Measurements from ENCODE around the gene AAK1. TPM values are rescaled to one million over a fixed set of nuclear protein-coding genes. Genes with fewer than 3 reads are reported as not detected.
A peak's percentile ranks its signal among the peaks of the same experiment; 100 is the strongest.

AAK1 gene
- polyA plus RNA-seq (2011; rRNA removed) (30.0 and 31.1 TPM in 2 replicates), polyA minus RNA-seq (2011; rRNA and poly(A)+ RNA removed) (47.7 and 61.0 TPM in 2 replicates)

- ChIA-PET POLR2A (interaction anchor here (0.6 to 1.8 kb wide), 2 partner anchors 9 to 16 kb away, joined by 3 to 10 read pairs; no protein-coding TSS in a partner anchor), CTCF (no interaction called here)
- H3K4me3 ChIP-seq (ENCODE audit: low read depth, low read length): peak within 1 kb of the TSS; percentile 93
Measured at GRCh38 chr2:69643602-69644505, at the start of gene AAK1. Gene AAK1 (minus strand): TSS chr2:69643739. CDS start chr2:69643040, 699 bp downstream.

GRCh38 chr2:69692424-69692823 is 48.9 kb upstream of the AAK1 start:
- no peak overlapping the region for H3K4me3 ChIP-seq (ENCODE audit: low read depth, low read length)
- CTCF ChIA-PET: no interaction called here
- POLR2A ChIA-PET: no interaction called here
- no peak for TF ChIP-seq CTCF (IDR thresholded peaks at IDR 0.05; ENCODE audit: low read depth, low read length)
- no peak for DNase-seq (ENCODE audit: low read depth, low spot score)
- no peak overlapping the region for H3K27ac ChIP-seq (ENCODE audit: low read depth, low read length)
- H3K9me3 ChIP-seq (ENCODE audit: control insufficient read depth, insufficient read depth, low read length): no peaks in the 10 kb centered on the region
- H3K27me3 ChIP-seq (ENCODE audit: control insufficient read depth, insufficient read depth, low read length): no peaks in the 10 kb centered on the region

More at GRCh38 chr2:69643602-69644505, at the start of gene AAK1:
- H3K27ac ChIP-seq (ENCODE audit: low read depth, low read length): peak within 1 kb of the TSS; percentile 96
- DNase-seq (ENCODE audit: low read depth, low spot score): peak; percentile 57
- no peaks in the 10 kb centered on the region for H3K27me3 ChIP-seq (ENCODE audit: control insufficient read depth, insufficient read depth, low read length)
- H3K9me3 ChIP-seq (ENCODE audit: control insufficient read depth, insufficient read depth, low read length): no peaks in the 10 kb centered on the region; the same call in 1 of the 2 replicates
- no peak for TF ChIP-seq CTCF (IDR thresholded peaks at IDR 0.05; ENCODE audit: low read depth, low read length)

GRCh38 chr2:69689969-69690368 is 46.4 kb upstream of the AAK1 start:
- TF ChIP-seq CTCF (IDR thresholded peaks at IDR 0.05; ENCODE audit: low read depth, low read length): no peak
- CTCF ChIA-PET: no interaction called here
- no peak for DNase-seq (ENCODE audit: low read depth, low spot score)
- H3K27me3 ChIP-seq (ENCODE audit: control insufficient read depth, insufficient read depth, low read length): no peaks in the 10 kb centered on the region
- POLR2A ChIA-PET: no interaction called here
- H3K9me3 ChIP-seq (ENCODE audit: control insufficient read depth, insufficient read depth, low read length): no peaks in the 10 kb centered on the region
- no peak overlapping the region for H3K4me3 ChIP-seq (ENCODE audit: low read depth, low read length)
- H3K27ac ChIP-seq (ENCODE audit: low read depth, low read length): no peak overlapping the region

GRCh38 chr2:69689466-69689865 is 45.9 kb upstream of the AAK1 start:
- Histone ChIP-seq H3K27me3 (ENCODE audit: control insufficient read depth, insufficient read depth, low read length) (no peaks in the 10 kb centered on the region), H3K27ac (ENCODE audit: low read depth, low read length) (no peak overlapping the region), H3K9me3 (ENCODE audit: control insufficient read depth, insufficient read depth, low read length) (no peaks in the 10 kb centered on the region), H3K4me3 (ENCODE audit: low read depth, low read length) (no peak overlapping the region)
- no peak for TF ChIP-seq CTCF (IDR thresholded peaks at IDR 0.05; ENCODE audit: low read depth, low read length)
- ChIA-PET POLR2A (no interaction called here), CTCF (no interaction called here)
- DNase-seq (ENCODE audit: low read depth, low spot score): no peak

- TF ChIP-seq CTCF (IDR thresholded peaks at IDR 0.05; ENCODE audit: low read depth, low read length): no peak
- Histone ChIP-seq H3K4me3 (ENCODE audit: low read depth, low read length) (no peak overlapping the region), H3K27me3 (ENCODE audit: control insufficient read depth, insufficient read depth, low read length) (no peaks in the 10 kb centered on the region), H3K27ac (ENCODE audit: low read depth, low read length) (no peak overlapping the region), H3K9me3 (ENCODE audit: control insufficient read depth, insufficient read depth, low read length) (no peaks in the 10 kb centered on the region)
- no peak for DNase-seq (ENCODE audit: low read depth, low spot score)
- CTCF ChIA-PET: interaction anchor here (0.6 kb wide), 2 partner anchors 988 to 1644 kb away, joined by 3 to 9 read pairs; partner anchors contain the start of gene ZNF638
- POLR2A ChIA-PET: no interaction called here
Measured at GRCh38 chr2:69687971-69688611, 44.6 kb upstream of the AAK1 start.
